Activated CD4-positive, alpha-beta T cell treated with anti-CD3 and anti-CD28 coated beads for 4 hours (primary cell): ENCODE data around the gene KRTAP1-4.
"Not testable (repeated sequence)": the region's sequence is repeated elsewhere in the genome, so short reads cannot be mapped to it uniquely, and the experiment has no call there.

ENCODE experiments used
- DNase-seq, 2 donors: peaks; one replicate each; pipeline ENCODE4 v3.0.0-alpha.2; 2020

KRTAP1-4 gene

DNA sequence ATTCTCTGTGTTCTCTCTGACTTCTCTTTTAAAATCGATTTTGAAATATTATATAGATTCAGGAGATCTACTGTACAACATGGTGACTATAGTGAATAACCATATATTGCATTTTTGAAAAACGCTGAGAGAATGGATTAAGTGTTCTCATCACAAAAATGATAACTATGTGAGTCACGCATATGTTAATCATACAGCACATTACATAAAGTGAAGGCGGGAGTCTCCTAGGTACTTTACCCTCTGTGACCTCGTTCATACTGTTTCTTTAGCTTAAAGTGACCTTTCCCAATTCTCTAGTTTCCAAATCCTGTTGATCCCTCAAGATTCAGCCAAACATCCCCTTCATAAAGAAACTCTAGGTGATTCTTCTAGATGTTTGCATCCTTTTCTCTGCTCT is 27.2 kb downstream of the KRTAP1-4 start:
- DNase-seq, result no peak

DNA sequence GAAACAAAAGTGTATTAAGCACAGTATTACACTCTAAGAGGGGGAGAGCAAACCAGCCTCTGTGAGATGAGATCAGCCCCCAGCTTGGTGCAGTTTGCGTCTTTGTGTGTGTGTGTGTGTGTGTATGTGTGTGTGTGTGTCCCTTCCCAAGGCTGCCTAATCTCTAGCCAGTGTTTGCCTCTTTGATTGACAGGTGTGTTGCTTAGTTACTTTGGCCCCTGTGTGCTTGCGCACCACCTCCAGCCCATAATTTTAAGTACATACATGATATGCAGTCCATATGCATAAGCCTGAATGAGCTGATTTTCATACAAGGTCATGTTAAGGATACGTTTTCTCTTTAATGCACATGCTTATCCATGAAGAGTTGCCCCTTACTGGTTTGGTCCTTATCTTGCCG is 28.2 kb downstream of the KRTAP1-4 start:
- no peak for DNase-seq

DNA sequence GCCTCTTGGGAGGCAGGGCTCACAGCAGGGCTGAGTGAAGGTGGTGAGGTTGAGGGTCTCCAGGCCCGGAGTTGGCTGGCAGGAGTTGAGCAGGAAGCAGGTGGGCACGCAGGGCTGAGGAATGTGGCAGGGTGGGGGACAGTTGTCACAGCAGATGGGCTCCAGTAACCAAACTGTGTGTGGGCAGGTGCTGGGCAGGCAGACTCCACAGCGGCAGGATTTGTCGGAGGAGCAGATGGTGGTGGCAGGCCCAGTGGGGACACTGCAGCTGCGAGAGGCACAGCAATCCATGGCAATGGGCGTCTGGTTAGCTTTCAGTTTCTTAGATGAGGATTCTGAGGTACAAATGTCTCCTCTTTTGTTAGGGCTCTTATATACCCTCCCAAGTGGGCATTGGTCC is 30.4 kb downstream of the KRTAP1-4 start, which contains the start of gene KRTAP3-2:
Gene KRTAP3-2, minus strand, starts transcription at position 344 of the 400 bp plus-strand sequence. Its CDS starts 53 bp downstream, at position 291.
- not testable (repeated sequence) for DNase-seq

DNA sequence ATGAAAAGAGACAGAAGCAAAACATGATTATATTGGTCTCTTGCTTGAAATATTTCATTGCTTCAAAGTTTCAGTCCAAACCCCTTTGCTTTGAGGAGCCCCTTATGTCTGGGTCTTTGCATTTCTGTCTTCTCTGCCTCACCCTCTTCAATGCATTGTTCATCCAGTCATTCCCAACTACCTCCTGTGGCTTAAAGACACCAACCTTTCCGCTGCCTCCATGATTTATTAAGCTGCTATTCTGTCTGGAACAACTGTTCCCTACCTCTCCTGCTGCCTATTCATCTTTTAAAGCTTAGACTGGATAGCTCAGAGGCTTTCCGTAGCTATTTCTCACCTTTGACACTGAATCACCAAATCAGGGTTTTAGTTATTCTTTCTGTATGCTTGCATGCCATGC is 32.6 kb downstream of the KRTAP1-4 start:
- DNase-seq, result no peak

DNA sequence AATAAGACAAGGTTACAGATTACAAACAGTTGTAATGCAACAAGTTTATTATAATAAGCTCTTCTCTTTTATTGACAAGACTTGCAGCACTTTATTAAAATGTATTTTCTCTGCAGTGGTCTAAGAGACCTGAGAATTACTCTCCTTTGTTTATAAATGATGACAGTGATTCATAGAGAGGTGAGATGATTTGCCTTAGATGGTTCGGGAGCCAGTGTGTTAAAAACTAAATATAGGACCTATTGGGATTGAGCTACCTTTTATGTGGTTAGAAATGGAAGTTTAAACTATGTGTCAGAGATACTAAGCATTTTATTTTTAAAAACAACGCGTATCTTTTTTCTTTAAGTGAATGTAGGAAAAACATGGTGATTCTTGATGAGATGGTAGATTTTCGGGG is 33.2 kb downstream of the KRTAP1-4 start:
- DNase-seq, result no peak

DNA sequence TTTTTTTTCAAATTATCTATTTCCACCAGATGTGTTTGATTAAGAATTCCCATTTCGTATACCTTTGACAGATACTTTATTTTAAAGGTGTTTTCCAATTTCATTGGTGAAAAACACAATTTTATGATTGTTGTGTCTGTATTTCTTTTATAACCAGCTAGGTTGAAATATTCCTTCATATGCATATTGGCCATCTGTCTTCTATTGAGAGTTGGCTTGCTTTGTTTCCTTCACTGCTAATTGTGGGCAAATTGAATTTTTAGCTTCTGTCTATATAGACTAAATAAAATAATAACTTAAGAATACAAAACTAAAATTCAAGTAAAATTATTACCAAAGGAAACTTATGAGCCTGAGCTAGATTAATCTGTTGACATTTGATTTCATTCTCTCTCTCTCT is 34.9 kb downstream of the KRTAP1-4 start:
- no peak for DNase-seq

DNA sequence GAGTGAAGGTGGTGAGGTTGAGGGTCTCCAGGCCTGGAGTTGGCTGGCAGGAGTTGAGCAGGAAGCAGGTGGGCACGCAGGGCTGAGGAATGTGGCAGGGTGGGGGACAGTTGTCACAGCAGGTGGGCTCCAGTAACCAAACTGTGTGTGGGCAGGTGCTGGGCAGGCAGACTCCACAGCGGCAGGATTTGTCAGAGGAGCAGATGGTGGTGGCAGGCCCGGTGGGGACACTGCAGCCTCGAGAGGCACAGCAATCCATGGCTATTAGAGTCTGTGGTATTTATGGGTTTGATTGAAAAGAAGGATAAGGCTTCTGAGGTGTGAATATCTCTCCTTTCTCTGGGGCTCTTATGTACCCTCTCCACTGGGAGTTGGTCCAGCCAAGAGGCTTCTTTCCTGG is 36.2 kb downstream of the KRTAP1-4 start, which contains the start of gene KRTAP3-3:
Gene KRTAP3-3, minus strand, starts transcription at position 326 of the 400 bp plus-strand sequence. Its CDS starts 67 bp downstream, at position 259.
- no peak for DNase-seq

DNA sequence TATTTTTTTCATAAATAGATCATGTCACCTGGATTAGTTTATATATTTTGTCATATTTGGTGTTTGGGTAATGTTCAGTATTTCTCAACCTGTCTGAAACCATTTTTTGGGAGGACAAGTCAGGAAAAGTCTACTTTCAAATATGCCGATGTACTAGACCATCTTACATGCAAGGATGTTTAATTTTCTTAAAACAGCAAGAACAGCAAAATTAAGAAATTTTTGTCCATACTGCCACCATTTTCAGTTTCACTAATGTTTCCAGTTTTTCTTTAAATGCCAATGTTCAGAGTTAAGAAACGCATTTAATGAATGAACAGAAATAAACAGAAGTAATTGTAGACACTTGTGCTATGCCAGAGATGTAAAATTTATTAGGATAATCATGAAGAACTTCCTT is 36.9 kb downstream of the KRTAP1-4 start:
- no peak for DNase-seq

DNA sequence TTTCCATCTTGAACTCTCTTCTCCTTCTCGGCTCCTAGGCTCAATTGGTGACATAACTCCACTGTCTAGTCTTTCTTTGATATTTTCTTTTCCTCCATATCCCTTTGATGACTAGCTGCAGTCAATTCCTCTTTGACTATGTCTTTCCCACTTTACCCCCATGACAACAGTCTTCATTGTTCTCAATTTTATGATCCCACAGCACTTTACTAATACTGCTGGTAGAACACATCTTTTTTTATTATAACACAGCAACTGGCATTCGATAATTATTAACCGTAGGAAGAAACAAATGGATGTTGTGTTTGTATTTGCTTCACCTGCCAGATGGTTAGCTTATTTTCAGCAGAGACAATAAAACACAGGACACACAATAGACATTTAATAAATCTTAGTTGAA is 37.3 kb downstream of the KRTAP1-4 start:
- DNase-seq, result no peak

DNA sequence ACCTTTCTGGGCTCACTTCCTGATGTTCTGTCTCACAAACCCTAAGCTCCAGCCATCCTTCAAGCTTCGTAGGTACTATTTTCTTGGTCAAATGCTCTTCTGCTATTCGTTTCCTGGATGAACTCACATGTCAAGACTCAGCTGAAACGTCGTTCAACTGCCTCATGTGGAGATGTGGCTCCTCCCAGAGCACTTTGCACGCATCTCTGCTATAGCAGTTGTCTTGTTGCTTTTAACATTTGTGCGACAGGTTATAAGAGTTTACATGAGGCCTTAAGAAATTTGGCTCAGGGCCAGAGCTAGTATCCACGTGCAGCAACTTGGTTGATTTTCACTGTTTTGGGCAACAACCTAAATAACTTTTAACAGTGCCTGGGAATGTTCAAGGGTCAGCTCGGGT is 43.1 kb downstream of the KRTAP1-4 start:
- no peak for DNase-seq

DNA sequence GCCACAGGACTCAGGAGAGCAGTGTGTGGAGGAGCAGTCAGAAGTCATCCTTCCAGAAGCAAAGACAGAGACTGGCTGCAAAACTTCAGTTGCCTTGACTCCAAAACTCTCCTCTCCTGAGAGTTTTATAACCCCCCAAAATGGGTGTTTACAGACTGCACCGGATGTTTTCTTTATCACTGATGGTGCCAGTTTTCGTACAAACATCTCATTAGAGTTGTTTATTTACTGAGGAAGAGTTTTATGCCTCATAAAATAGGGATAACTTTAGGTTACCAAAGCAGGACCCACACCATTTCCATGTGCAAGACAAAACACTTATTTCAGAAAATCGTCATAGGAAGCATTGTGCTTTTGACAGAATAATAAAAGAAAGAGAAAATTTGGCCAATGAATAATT is 45.8 kb downstream of the KRTAP1-4 start, which contains the start of gene KRT40:
Gene KRT40, minus strand, starts transcription at position 101 of the 400 bp plus-strand sequence. Its CDS starts 53 bp downstream, at position 48.
- no peak for DNase-seq

DNA sequence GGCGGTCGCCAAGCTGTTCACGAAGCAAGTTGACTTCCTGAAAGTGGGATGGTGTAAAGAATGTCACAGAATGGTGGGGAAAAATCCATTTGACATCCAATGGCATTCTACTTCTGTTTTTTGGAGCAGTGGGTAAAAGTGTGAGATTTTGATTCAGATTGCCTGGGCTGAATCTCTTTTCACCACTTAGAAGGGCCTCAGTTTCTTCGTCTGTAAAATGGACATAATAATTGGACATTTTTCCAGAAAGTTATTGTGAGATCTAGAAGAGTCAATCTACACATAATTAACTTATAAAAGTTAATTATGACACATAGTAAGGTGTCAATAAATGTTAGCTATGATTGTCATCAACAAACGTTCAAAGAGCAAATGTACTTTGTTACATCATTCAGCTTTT is 48.9 kb downstream of the KRTAP1-4 start:
- no peak for DNase-seq

DNA sequence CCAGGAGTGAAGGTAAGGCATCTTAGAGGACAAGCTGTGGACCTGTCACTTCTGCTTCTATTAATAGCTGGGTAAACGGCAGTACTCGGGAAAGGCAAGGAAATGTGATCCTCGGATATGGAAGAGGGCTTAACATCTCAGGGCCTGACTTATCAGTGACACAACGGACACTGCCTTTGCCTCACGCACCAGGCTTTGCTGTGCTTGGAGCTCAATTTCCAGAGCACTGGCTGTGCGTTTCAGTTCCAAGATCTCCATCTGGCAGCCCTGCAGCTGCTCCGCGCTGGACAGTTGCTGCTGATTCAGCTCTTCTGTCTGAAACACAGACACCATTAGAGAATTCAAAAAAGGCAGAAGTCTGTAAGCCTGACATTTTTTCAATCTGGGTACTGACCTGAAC is 49.4 kb downstream of the KRTAP1-4 start:
- DNase-seq, result no peak

DNA sequence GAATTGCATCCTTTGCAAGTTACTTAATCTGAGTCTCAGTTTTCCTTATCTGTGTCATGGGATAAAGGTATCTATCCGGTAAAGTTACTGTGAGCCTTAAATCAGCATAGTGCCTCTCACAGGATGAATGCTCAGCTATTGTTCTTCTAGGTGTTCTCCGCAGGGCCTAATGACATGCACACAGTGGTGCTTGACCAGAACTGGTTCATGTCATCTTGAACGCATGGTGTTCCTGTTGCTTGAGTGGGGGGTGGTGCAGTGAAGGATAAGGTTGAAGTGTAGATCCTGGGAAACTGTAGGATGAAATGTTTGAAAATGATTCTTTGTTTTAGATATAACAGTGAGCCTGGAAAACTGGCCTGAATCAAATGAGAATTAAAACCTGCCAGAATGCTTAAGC is 49.9 kb downstream of the KRTAP1-4 start:
- DNase-seq, result no peak
